Spleen (tissue), 11 donors: ENCODE results near the gene TMEM164. TPM values are rescaled to one million over a fixed set of nuclear protein-coding genes. Genes with fewer than 3 reads are reported as not detected.

Experiments
- DNase-seq: peaks from one replicate; pipeline ENCODE4 v3.0.0-alpha.2; 2020
- H3K27ac ChIP-seq, 8 donors: fragments of 200-600 bp; sonication (generic) in 7 of 8; 1 replicate in 4 of 8; 2 replicates in 4 of 8; pipeline versions ENCODE4 v1.5.0 to v1.8.0; 2016 to 2021; ENCODE audit warnings: inconsistent platforms in 4 of 8, mild to moderate bottlenecking in 4 of 8, moderate library complexity in 1 of 8
- H3K27me3 ChIP-seq, 7 donors: fragments of 200-600 bp; sonication (generic) in 6 of 7; replicated peaks in 1 of 7; 1 replicate in 4 of 7; 2 replicates in 3 of 7; pipeline versions ENCODE4 v1.5.0 to v1.8.0; 2016 to 2021; ENCODE audit warnings: inconsistent platforms in 3 of 7, mild to moderate bottlenecking in 1 of 7
- H3K36me3 ChIP-seq, 6 donors: fragments of 200-600 bp; sonication (generic) in 5 of 6; 1 replicate in 4 of 6; 2 replicates in 2 of 6; pipeline versions ENCODE4 v1.5.0 to v1.8.0; 2016 to 2021; ENCODE audit warnings: inconsistent platforms in 2 of 6
- H3K4me1 ChIP-seq, 6 donors: fragments of 200-600 bp; sonication (generic) in 5 of 6; 1 replicate in 3 of 6; 2 replicates in 3 of 6; pipeline versions ENCODE4 v1.5.0 to v1.8.0; 2016 to 2021; ENCODE audit warnings: inconsistent platforms in 3 of 6
- H3K4me3 ChIP-seq, 8 donors: fragments of 200-600 bp; sonication (generic) in 7 of 8; 1 replicate in 4 of 8; 2 replicates in 4 of 8; pipeline versions ENCODE4 v1.5.0 to v1.8.0; 2016 to 2021; ENCODE audit warnings: inconsistent platforms in 4 of 8, mild to moderate bottlenecking in 4 of 8, moderate library complexity in 2 of 8
- H3K9me3 ChIP-seq, 8 donors: fragments of 200-600 bp; sonication (generic) in 7 of 8; 1 replicate in 4 of 8; 2 replicates in 4 of 8; pipeline versions ENCODE4 v1.5.0 to v1.8.0; 2016 to 2021; ENCODE audit warnings: inconsistent platforms in 4 of 8
- POLR2A ChIP-seq, 3 donors: fragments of 450-650 bp; IDR thresholded peaks; one replicate each; pipeline ENCODE4 v1.5.1; 2017; ENCODE audit warnings: antibody characterized with exemption in 3 of 3, mild to moderate bottlenecking in 1 of 3
- POLR2AphosphoS5 ChIP-seq, 3 donors: sonication (generic); formaldehyde crosslinking; IDR thresholded peaks; one replicate each; pipeline ENCODE4 v1.5.1; 2017; ENCODE audit warnings: antibody characterized with exemption in 3 of 3
- WGBS, 5 donors: extraction: QIAGEN DNeasy Blood & Tissue Kit in 3 of 5; methylation state at CpG; one replicate each; pipeline versions ENCODE4 v1.1.5 to v1.1.7; 2013 to 2018; 5-methylcytosine and 5-hydroxymethylcytosine counted together
- intact Hi-C: fragments of 100-400 bp; cut with DNase I; formaldehyde crosslinking; loops from one replicate; pipeline ENCODE4 v1.15.0; 2023; ENCODE audit warnings: low total_unique reads
- polyA plus RNA-seq, 3 donors: library from polyadenylated mRNA; stranded (reverse); fragments of 200-250 nt; gene quantifications; one replicate each; pipeline ENCODE4 v1.2.1, GENCODE V29; 2013
- total RNA-seq, 7 donors: library from RNA; depleted of rRNA in 3 of 7; stranded (reverse); fragments of >200 nt in 3 of 7; fragmentation: NEBNext Ultra II Directional in 4 of 7; extraction: Animal tissue kit (Norgen Biotek cat#: 25700) in 4 of 7; gene quantifications; one replicate each; pipeline versions ENCODE4 v1.1.0 to v1.2.1, GENCODE V29; 2016 to 2021
- TF ChIP-seq, protein P1 (sequence below), 11 experiments: fragments of 200-600 bp in 7 of 11; fragments of 450-650 bp in 4 of 11; sonication (generic) in 4 of 11; IDR thresholded peaks in 8 of 11; conservative IDR thresholded peaks in 3 of 11; 1 replicate in 7 of 11; 2 replicates in 4 of 11; pipeline versions ENCODE4 v1.4.0 to v1.8.0; 2016 to 2021; ENCODE audit warnings: antibody characterized with exemption in 11 of 11, inconsistent platforms in 4 of 11, mild to moderate bottlenecking in 1 of 11
- donor health status: healthy with polysubstance abuse.
- donor health status: DM: no; HTN: no; CAD: no; lungs with moderate emphysema.
- donor health status: DM: no; HTN: no; CAD: no.
- donor health status: Bipolar disorder and iron deficiency.
- donor health status: healthy.
- donor health status: DM: no; HTN: no; CAD: no.
- donor health status: DM: yes; HTN: yes; CAD: no.

TMEM164 gene
- total and polyA plus RNA-seq, 10 donors = 3.9 to 29.7 (median 24.3) TPM

DNA sequence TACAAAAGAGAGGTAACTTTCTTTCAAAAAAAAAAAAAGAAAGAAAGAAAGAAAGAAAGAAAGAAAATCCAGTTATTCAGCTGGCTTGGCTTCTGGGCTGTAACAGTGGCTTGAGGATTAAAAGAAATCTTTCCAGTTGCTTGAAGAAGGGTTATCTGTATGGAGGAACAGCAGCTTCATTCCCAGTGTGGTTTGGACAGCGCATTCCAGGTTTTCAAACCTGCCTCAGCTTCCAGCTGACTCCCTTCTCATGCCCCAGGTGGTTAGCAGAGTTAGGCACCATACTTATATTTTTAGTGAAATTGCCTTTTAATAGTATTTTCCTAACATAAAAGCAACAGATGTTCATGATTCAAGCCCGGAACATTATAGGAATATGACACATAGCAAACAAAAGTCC, 48.6 kb downstream of the TMEM164 start:
- H3K27ac ChIP-seq = no peak overlapping the region
- TF ChIP-seq POLR2AphosphoS5 (IDR thresholded peaks at IDR 0.05) (no peak), POLR2A (IDR thresholded peaks at IDR 0.05) (no peak)
- TF ChIP-seq, protein P1, sequence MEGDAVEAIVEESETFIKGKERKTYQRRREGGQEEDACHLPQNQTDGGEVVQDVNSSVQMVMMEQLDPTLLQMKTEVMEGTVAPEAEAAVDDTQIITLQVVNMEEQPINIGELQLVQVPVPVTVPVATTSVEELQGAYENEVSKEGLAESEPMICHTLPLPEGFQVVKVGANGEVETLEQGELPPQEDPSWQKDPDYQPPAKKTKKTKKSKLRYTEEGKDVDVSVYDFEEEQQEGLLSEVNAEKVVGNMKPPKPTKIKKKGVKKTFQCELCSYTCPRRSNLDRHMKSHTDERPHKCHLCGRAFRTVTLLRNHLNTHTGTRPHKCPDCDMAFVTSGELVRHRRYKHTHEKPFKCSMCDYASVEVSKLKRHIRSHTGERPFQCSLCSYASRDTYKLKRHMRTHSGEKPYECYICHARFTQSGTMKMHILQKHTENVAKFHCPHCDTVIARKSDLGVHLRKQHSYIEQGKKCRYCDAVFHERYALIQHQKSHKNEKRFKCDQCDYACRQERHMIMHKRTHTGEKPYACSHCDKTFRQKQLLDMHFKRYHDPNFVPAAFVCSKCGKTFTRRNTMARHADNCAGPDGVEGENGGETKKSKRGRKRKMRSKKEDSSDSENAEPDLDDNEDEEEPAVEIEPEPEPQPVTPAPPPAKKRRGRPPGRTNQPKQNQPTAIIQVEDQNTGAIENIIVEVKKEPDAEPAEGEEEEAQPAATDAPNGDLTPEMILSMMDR (IDR thresholded peaks at IDR 0.05 in 8 of 11, conservative IDR thresholded peaks at IDR 0.05 in 3 of 11) = no peak
- no peak for DNase-seq
- peaks cover 0 to 28% (median 0%) of the 10 kb centered on the region in 6 donors for H3K36me3 ChIP-seq
- intact Hi-C loops = no loop called here
- WGBS, 5 donors = 86 to 100% (median 97%) methylated on average over 2 of the region's 2 CpGs
- H3K4me1 ChIP-seq = no peaks in the 10 kb centered on the region
- H3K4me3 ChIP-seq = no peak overlapping the region
- H3K9me3 ChIP-seq = no peaks in the 10 kb centered on the region
- H3K27me3 ChIP-seq = no peaks in the 10 kb centered on the region

DNA sequence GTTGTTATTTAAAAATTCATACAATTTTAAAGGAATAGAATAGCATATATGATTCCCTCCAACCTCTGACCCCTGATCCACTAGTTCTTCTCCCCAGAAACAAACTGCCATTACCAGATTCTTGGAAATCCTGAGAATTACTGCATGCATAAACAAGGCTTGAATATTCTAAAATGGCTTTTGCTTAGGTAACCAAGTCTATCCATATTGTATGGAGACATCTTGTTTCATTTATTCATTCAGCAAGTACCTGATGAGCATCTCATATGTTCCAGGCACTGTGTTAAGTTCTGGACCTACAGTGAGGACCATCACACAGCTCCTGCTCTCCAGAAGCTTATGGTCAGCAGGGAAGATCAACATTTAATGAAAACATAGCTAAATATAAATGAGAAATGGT, 49.4 kb downstream of the TMEM164 start:
- Histone ChIP-seq H3K4me1 (no peaks in the 10 kb centered on the region), H3K27me3 (no peaks in the 10 kb centered on the region), H3K36me3 (peaks cover 0 to 28% (median 0%) of the 10 kb centered on the region in 6 donors), H3K9me3 (no peaks in the 10 kb centered on the region), H3K27ac (no peak overlapping the region), H3K4me3 (no peak overlapping the region)
- DNase-seq = no peak
- TF ChIP-seq POLR2A (IDR thresholded peaks at IDR 0.05) (no peak), POLR2AphosphoS5 (IDR thresholded peaks at IDR 0.05) (no peak)
- TF ChIP-seq, protein P1 (IDR thresholded peaks at IDR 0.05 in 8 of 11, conservative IDR thresholded peaks at IDR 0.05 in 3 of 11) = no peak
- intact Hi-C loops = no loop called here

DNA sequence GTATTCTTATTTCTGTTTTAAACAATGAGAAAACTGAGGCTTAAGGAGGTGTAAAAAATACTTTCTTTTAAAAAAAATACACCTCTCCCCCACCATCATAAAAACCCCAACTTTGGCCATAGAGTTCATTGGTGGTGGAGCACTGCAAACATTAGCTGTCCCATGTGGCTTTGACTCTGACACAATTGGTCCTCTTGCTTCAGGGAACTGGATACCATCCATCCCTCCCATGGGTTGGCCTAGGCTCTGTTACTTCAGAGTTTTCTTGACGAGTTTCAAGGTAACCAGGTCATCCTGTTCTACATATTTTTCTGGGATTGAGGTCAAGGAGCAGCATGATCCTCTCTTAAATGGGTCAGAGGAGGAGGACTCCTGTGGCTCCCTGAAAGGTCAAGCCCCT, 50.5 kb downstream of the TMEM164 start:
- no peaks in the 10 kb centered on the region for H3K9me3 ChIP-seq
- WGBS, 5 donors = 38 to 100% (median 71%) methylated on average over 1 of the region's 1 CpG

DNA sequence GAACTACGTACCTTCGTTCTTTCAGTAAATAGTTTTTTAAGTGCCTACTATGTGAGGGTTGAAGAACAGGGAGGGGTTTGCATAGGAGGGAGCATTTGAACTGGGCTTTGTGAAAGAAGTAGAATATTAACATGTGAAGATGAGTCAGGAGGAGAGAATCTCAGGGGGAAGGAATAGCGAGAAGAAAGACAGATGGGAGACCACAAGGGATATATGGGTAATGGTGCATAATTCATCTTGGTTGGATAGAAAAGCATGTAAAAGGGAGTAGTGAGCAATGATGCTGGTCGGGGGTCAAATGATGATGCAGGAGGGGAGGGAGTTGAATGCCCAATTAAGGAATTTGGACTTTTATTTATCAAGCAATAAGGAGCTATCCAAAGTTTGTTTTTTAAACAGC, 52.7 kb downstream of the TMEM164 start:
- TF ChIP-seq, protein P1 (IDR thresholded peaks at IDR 0.05 in 8 of 11, conservative IDR thresholded peaks at IDR 0.05 in 3 of 11) = no peak
- TF ChIP-seq POLR2AphosphoS5 (IDR thresholded peaks at IDR 0.05) (no peak), POLR2A (IDR thresholded peaks at IDR 0.05) (no peak)
- Histone ChIP-seq H3K4me3 (no peak overlapping the region), H3K4me1 (no peaks in the 10 kb centered on the region), H3K36me3 (peaks cover 0 to 22% (median 0%) of the 10 kb centered on the region in 6 donors), H3K27ac (no peak overlapping the region), H3K27me3 (no peaks in the 10 kb centered on the region), H3K9me3 (no peaks in the 10 kb centered on the region)
- 82 to 99% (median 92%) methylated on average over 4 of the region's 4 CpGs for WGBS, 5 donors
- DNase-seq = no peak
- intact Hi-C loops = no loop called here

More for the DNA sequence above, 50.5 kb downstream of the TMEM164 start:
- TF ChIP-seq, protein P1 (IDR thresholded peaks at IDR 0.05 in 8 of 11, conservative IDR thresholded peaks at IDR 0.05 in 3 of 11) = no peak
- TF ChIP-seq POLR2AphosphoS5 (IDR thresholded peaks at IDR 0.05) (no peak), POLR2A (IDR thresholded peaks at IDR 0.05) (no peak)
- no peaks in the 10 kb centered on the region for H3K27me3 ChIP-seq
- H3K4me1 ChIP-seq = no peaks in the 10 kb centered on the region
- H3K4me3 ChIP-seq = no peak overlapping the region
- H3K36me3 ChIP-seq = peaks cover 0 to 28% (median 0%) of the 10 kb centered on the region in 6 donors
- H3K27ac ChIP-seq = no peak overlapping the region
- DNase-seq = no peak
- intact Hi-C loops = no loop called here
